ENCODE measurements around the gene FEV.

GRCh38 chr2:218981881-218982585, 3.0 kb downstream of the FEV start:
- TF ChIP-seq CTCF (IDR thresholded peaks at IDR 0.05; ENCODE audit: insufficient read depth, low read length, poor library complexity, severe bottlenecking) (no peak), EZH2phosphoT487 (conservative IDR thresholded peaks at IDR 0.05; ENCODE audit: low read length) (no peak)
